Measurements from ENCODE around the gene NOX5. TPM values are rescaled to one million over a fixed set of nuclear protein-coding genes. Genes with fewer than 3 reads are reported as not detected.

The NOX5 gene
- total RNA-seq, 4 donors from 2014 or later = 0.27 TPM; not detected in 3

DNA sequence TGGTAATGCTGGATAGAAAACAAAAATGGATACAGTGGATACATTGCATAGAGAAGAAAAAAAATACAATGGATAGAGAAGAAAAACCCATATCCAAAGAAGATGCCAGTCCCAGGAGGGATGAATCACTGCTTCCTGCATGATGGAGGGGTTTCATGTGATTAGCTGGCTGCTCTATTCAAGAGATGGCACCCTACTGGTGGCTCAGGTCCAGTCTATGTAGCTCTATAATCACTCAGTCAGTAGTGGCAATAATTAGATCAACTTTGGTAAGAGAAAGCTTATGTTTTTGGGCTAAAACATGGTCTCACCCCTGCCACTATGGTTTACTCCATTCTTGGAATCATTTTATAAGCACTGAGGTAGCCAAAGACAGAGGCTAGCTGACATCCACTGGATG is 33.7 kb upstream of the NOX5 start:
- Histone ChIP-seq H3K9me3 (peaks cover 0 to 4% of the 10 kb centered on the region in 2 donors), H3K36me3 (no peaks in the 10 kb centered on the region), H3K27ac (no peak overlapping the region), H3K27me3 (peaks cover 10% of the 10 kb centered on the region), H3K4me1 (no peaks in the 10 kb centered on the region), H3K4me3 (no peak overlapping the region)
- no peak for DNase-seq
- in situ Hi-C loops (cut with MboI; ENCODE audit: low pct_ligation_motif_present in 1 of 4, low pct_unique_long_range_greater_than_20kb in 1 of 4, low sequenced_read_pairs in 3 of 4) (no loop called here), intact Hi-C loops (cut with DNase I; ENCODE audit: low total_unique reads) (no loop called here)
- TF ChIP-seq POLR2A (IDR thresholded peaks at IDR 0.05) (no peak), POLR2AphosphoS5 (IDR thresholded peaks at IDR 0.05) (no peak), EP300 (IDR thresholded peaks at IDR 0.05; ENCODE audit: low read depth) (no peak)
- TF ChIP-seq, protein P1, sequence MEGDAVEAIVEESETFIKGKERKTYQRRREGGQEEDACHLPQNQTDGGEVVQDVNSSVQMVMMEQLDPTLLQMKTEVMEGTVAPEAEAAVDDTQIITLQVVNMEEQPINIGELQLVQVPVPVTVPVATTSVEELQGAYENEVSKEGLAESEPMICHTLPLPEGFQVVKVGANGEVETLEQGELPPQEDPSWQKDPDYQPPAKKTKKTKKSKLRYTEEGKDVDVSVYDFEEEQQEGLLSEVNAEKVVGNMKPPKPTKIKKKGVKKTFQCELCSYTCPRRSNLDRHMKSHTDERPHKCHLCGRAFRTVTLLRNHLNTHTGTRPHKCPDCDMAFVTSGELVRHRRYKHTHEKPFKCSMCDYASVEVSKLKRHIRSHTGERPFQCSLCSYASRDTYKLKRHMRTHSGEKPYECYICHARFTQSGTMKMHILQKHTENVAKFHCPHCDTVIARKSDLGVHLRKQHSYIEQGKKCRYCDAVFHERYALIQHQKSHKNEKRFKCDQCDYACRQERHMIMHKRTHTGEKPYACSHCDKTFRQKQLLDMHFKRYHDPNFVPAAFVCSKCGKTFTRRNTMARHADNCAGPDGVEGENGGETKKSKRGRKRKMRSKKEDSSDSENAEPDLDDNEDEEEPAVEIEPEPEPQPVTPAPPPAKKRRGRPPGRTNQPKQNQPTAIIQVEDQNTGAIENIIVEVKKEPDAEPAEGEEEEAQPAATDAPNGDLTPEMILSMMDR (IDR thresholded peaks at IDR 0.05) = no peak

- Histone ChIP-seq H3K27ac (no peak overlapping the region), H3K9me3 (no peaks in the 10 kb centered on the region), H3K4me3 (no peak overlapping the region), H3K36me3 (no peaks in the 10 kb centered on the region), H3K27me3 (peaks cover 10% of the 10 kb centered on the region), H3K4me1 (no peaks in the 10 kb centered on the region)
- 85 to 87% methylated on average over 4 of the region's 4 CpGs for WGBS, 2 donors (ENCODE audit: low coverage in 1 of 2)
- in situ Hi-C loops (cut with MboI; ENCODE audit: low pct_ligation_motif_present in 1 of 4, low pct_unique_long_range_greater_than_20kb in 1 of 4, low sequenced_read_pairs in 3 of 4) = no loop called here
- intact Hi-C loops (cut with DNase I; ENCODE audit: low total_unique reads) = no loop called here
- TF ChIP-seq POLR2A (IDR thresholded peaks at IDR 0.05) (no peak), EP300 (IDR thresholded peaks at IDR 0.05; ENCODE audit: low read depth) (no peak), POLR2AphosphoS5 (IDR thresholded peaks at IDR 0.05) (no peak)
- TF ChIP-seq, protein P1 (IDR thresholded peaks at IDR 0.05) = no peak
- DNase-seq = no peak
Measured at GRCh38 chr15:68981941-68982340, 32.6 kb upstream of the NOX5 start.

DNA sequence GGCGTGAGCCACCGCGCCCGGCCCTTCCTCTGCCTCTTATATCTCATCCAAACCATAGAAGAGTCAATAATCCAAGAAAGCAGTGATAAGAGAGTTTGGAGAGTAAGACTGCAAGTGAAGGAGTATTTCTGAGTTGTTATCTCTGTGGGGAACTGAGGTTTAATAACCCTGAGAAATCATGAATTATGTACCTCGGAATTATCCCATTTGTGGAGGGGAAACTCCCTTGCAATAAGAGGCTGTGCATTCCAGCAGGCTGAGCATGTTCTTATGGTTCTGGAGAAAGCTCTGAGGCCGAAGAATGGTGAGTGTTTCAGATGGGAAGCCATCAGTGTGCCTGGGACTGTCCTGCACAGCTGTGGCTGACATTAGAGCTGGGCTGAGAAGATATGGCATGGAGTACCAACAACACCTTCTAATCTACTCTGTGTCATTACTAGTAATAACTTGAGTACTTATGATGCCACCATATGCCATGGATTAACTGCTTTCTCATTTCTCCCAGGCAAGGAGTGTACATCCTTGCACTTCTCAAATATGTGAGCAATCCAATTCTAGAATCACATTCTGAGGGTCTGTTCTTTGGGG is 31.4 kb upstream of the NOX5 start:
- Histone ChIP-seq H3K4me3 (no peak overlapping the region), H3K27me3 (peaks cover 10% of the 10 kb centered on the region), H3K27ac (no peak overlapping the region), H3K9me3 (no peaks in the 10 kb centered on the region), H3K36me3 (no peaks in the 10 kb centered on the region), H3K4me1 (no peaks in the 10 kb centered on the region)
- TF ChIP-seq EP300 (IDR thresholded peaks at IDR 0.05; ENCODE audit: low read depth) (no peak), POLR2A (IDR thresholded peaks at IDR 0.05) (no peak), POLR2AphosphoS5 (IDR thresholded peaks at IDR 0.05) (no peak)
- TF ChIP-seq, protein P1 (IDR thresholded peaks at IDR 0.05) = no peak
- WGBS, 2 donors (ENCODE audit: low coverage in 1 of 2) = 88 to 90% methylated on average over 3 to 6 of the region's 6 CpGs
- DNase-seq = no peak
- intact Hi-C loops (cut with DNase I; ENCODE audit: low total_unique reads) (no loop called here), in situ Hi-C loops (cut with MboI; ENCODE audit: low pct_ligation_motif_present in 1 of 4, low pct_unique_long_range_greater_than_20kb in 1 of 4, low sequenced_read_pairs in 3 of 4) (no loop called here)

DNA sequence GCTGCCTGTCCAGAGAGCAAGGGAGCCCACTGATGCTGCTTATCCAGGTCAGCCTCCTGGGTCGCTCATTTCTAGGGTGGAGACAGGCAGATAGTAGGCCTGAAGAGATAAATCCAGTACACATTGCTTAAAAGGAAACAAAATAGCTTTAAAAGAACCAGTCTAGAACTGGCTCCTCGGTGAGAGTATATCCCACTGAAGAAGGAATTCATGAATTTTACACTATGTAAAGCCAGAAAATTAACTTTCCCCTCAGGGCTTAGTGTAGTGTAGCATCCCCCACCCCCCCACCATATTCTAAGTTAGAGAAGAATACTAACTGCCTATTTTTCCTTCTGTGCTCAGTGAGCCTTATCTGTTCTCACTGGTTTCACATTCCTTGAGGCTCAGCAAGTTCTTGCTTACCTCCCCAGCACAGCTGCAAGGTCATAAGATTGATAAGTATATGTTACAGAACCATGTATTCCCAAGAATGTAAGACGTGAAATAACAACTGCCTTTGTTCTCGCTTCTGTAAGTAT is 30.5 kb upstream of the NOX5 start:
- TF ChIP-seq POLR2A (IDR thresholded peaks at IDR 0.05) (no peak), EP300 (IDR thresholded peaks at IDR 0.05; ENCODE audit: low read depth) (no peak), POLR2AphosphoS5 (IDR thresholded peaks at IDR 0.05) (no peak)
- TF ChIP-seq, protein P1 (IDR thresholded peaks at IDR 0.05) = no peak
- no peak overlapping the region for H3K27ac ChIP-seq
- no peaks in the 10 kb centered on the region for H3K36me3 ChIP-seq
- no peaks in the 10 kb centered on the region for H3K4me1 ChIP-seq
- WGBS, 2 donors (ENCODE audit: low coverage in 1 of 2) = 43 to 78% methylated on average over 3 to 4 of the region's 4 CpGs
- in situ Hi-C loops (cut with MboI; ENCODE audit: low pct_ligation_motif_present in 1 of 4, low pct_unique_long_range_greater_than_20kb in 1 of 4, low sequenced_read_pairs in 3 of 4) = no loop called here
- no peaks in the 10 kb centered on the region for H3K9me3 ChIP-seq
- H3K4me3 ChIP-seq = no peak overlapping the region
- peaks cover 10% of the 10 kb centered on the region for H3K27me3 ChIP-seq
- intact Hi-C loops (cut with DNase I; ENCODE audit: low total_unique reads) = no loop called here
- no peak for DNase-seq
